GM12878 (cell line): ENCODE data around the gene LARP4B. TPM values are rescaled to one million over a fixed set of nuclear protein-coding genes. Genes with fewer than 3 reads are reported as not detected.

Experiments
- ATAC-seq: fragments of 200-7000 bp; cut with Tn5 transposase; 3 replicates; pipeline ENCODE4 v1.9.1; 2020; ENCODE audit warnings: mild to moderate bottlenecking, moderate library complexity
- BruUV-seq: library from RNA; stranded (reverse); fragments of 400-500 nt; replicated peaks from 2 replicates; lab custom pipeline; 2021; lab: Mats Ljungman, UMichigan
- CTCF ChIA-PET: fragments of 300-600 bp; sonication (Branson Sonifier 250); formaldehyde crosslinking; extraction: SDS; loops from one replicate; lab custom pipeline; 2021; ENCODE audit warnings: inconsistent platforms; lab: Yijun Ruan, JAX
- POLR2A ChIA-PET: fragments of 350-600 bp; formaldehyde crosslinking; extraction: SDS; loops from one replicate; lab custom pipeline; 2021; ENCODE audit warnings: inconsistent platforms; lab: Charles Lee
- RAD21 ChIA-PET: fragments of 300-600 bp; sonication (Branson Sonifier 250); formaldehyde crosslinking; loops from one replicate; lab custom pipeline; 2023; ENCODE audit warnings: antibody characterized with exemption; ENCODE audit not compliant: unreplicated experiment; lab: Charles Lee
- SMC1A ChIA-PET: fragments of 300-600 bp; sonication (Branson Sonifier 250); formaldehyde crosslinking; loops from one replicate; lab custom pipeline; 2023; ENCODE audit not compliant: unreplicated experiment, uncharacterized antibody; lab: Charles Lee
- DNase-seq: peaks from one replicate; pipeline ENCODE4 v3.0.0-alpha.2; 2011; ENCODE audit warnings: low read depth, low spot score
- FAIRE-seq: peaks from 3 replicates; lab custom pipeline; 2011; peaks lifted over from hg19 to GRCh38; lab: Jason Lieb, UNC
- H2AFZ ChIP-seq: 2 replicates; pipeline ENCODE4 v1.6.0; 2011; ENCODE audit warnings: low read depth, low read length, control low read depth; ENCODE audit not compliant: control insufficient read depth
- H3K27ac ChIP-seq: 2 replicates; pipeline ENCODE4 v1.5.1; 2011; ENCODE audit warnings: control low read depth; ENCODE audit not compliant: control insufficient read depth, insufficient read depth
- H3K27me3 ChIP-seq, 2 experiments: replicated peaks in 1 of 2; 2 replicates each; pipeline versions ENCODE4 v1.6.0 to v1.6.1; 2011; ENCODE audit warnings: low read length in 1 of 2; ENCODE audit not compliant: control insufficient read depth in 2 of 2, insufficient read depth in 2 of 2
- H3K36me3 ChIP-seq, 2 experiments: 2 replicates each; pipeline ENCODE4 v1.5.1; 2011; ENCODE audit warnings: low read length in 1 of 2; ENCODE audit not compliant: control insufficient read depth in 2 of 2, insufficient read depth in 2 of 2
- H3K4me1 ChIP-seq: 2 replicates; pipeline ENCODE4 v1.6.1; 2011; ENCODE audit warnings: mild to moderate bottlenecking, low read length, moderate library complexity, mixed read lengths; ENCODE audit not compliant: control insufficient read depth, insufficient read depth
- H3K4me2 ChIP-seq: 2 replicates; pipeline ENCODE4 v1.6.0; 2011; ENCODE audit warnings: control low read depth; ENCODE audit not compliant: control insufficient read depth, insufficient read depth
- H3K4me3 ChIP-seq: fragments of 200-600 bp; sonication (generic); 2 replicates; pipeline ENCODE4 v1.5.1; 2016
- H3K79me2 ChIP-seq: 2 replicates; pipeline ENCODE4 v1.6.0; 2011; ENCODE audit warnings: low read length; ENCODE audit not compliant: control insufficient read depth, insufficient read depth
- H3K9ac ChIP-seq: 2 replicates; pipeline ENCODE4 v1.8.0; 2011; ENCODE audit warnings: low read length, control low read depth, mixed read lengths; ENCODE audit not compliant: control insufficient read depth, insufficient read depth
- H3K9me3 ChIP-seq: replicated peaks from 3 replicates; pipeline ENCODE4 v1.5.1; 2011; ENCODE audit warnings: mild to moderate bottlenecking, low read length; ENCODE audit not compliant: control insufficient read depth, insufficient read depth
- H4K20me1 ChIP-seq: 2 replicates; pipeline ENCODE4 v1.6.0; 2011; ENCODE audit not compliant: control insufficient read depth, insufficient read depth
- CHD2 ChIP-seq: IDR thresholded peaks from 2 replicates; pipeline ENCODE4 v1.6.1; 2011; ENCODE audit warnings: low read depth, low read length, improper control_type of control experiment, borderline replicate concordance
- DPF2 ChIP-seq: fragments of 450-650 bp; IDR thresholded peaks from 2 replicates; pipeline ENCODE4 v1.6.1; 2017; ENCODE audit warnings: mild to moderate bottlenecking
- GABPA ChIP-seq: IDR thresholded peaks from 2 replicates; pipeline ENCODE4 v1.6.1; 2014; ENCODE audit warnings: antibody characterized with exemption, low read depth, mild to moderate bottlenecking, inconsistent platforms
- KAT2A ChIP-seq: conservative IDR thresholded peaks from 2 replicates; pipeline ENCODE4 v1.6.1; 2011; ENCODE audit warnings: low read depth, low read length; ENCODE audit not compliant: control insufficient read depth
- NFYA ChIP-seq: IDR thresholded peaks from 2 replicates; pipeline ENCODE4 v1.6.1; 2011; ENCODE audit warnings: low read depth, mild to moderate bottlenecking, low read length, improper control_type of control experiment, borderline replicate concordance
- PML ChIP-seq: IDR thresholded peaks from 2 replicates; pipeline ENCODE4 v1.6.1; 2012; ENCODE audit warnings: low read length, inconsistent platforms
- POLR2AphosphoS5 ChIP-seq: IDR thresholded peaks from 2 replicates; pipeline ENCODE4 v1.6.1; 2011; ENCODE audit warnings: mild to moderate bottlenecking, low read length, inconsistent platforms
- SMAD1 ChIP-seq: fragments of 450-650 bp; IDR thresholded peaks from 2 replicates; pipeline ENCODE4 v1.6.1; 2018; ENCODE audit warnings: mild to moderate bottlenecking, low read depth; ENCODE audit not compliant: partially characterized antibody
- SREBF2 ChIP-seq: IDR thresholded peaks from 2 replicates; pipeline ENCODE4 v1.6.1; 2012; ENCODE audit warnings: mild to moderate bottlenecking, low read length
- ZNF384 ChIP-seq: IDR thresholded peaks from 2 replicates; pipeline ENCODE4 v1.6.1; 2012; ENCODE audit warnings: low read depth, mild to moderate bottlenecking, low read length, improper control_type of control experiment, borderline replicate concordance
- ZSCAN29 ChIP-seq: fragments of 450-650 bp; IDR thresholded peaks from 2 replicates; pipeline ENCODE4 v1.6.1; 2017; ENCODE audit warnings: mild to moderate bottlenecking, moderate library complexity
- WGBS: methylation state at CpG from one replicate; pipeline ENCODE4 v1.1.6; 2016; ENCODE audit warnings: low lambda C conversion rate; ENCODE audit not compliant: insufficient replicate concordance, insufficient coverage; ENCODE audit errors: missing lambda C conversion rate; 5-methylcytosine and 5-hydroxymethylcytosine counted together
- in situ Hi-C: fragments of 300-500 bp; cut with MboI; formaldehyde crosslinking; loops from 9 replicates; pipeline ENCODE4 v1.14.3; 2018; ENCODE audit warnings: mixed read lengths
- intact Hi-C: fragments of 100-400 bp; cut with micrococcal nuclease; formaldehyde crosslinking; loops from one replicate; pipeline ENCODE4 v1.14.2; 2022; ENCODE audit not compliant: unreplicated experiment
- polyA plus RNA-seq, 11 experiments: library from polyadenylated mRNA; depleted of rRNA in 4 of 11; unstranded in 6 of 11; stranded (reverse) in 5 of 11; fragments of >200 nt; fragmentation: Nextera tagmentation in 4 of 11; fragmentation: Illumina TruSeq in 1 of 11; extraction: Ambion mirVana in 4 of 11; extraction: Trizol in 1 of 11; gene quantifications; 1 replicate in 1 of 11; 2 replicates in 10 of 11; pipeline versions ENCODE4 v1.2.1 to v1.2.3, GENCODE V29; 2011 to 2016; ENCODE audit warnings: inconsistent platforms in 2 of 11, missing spikeins in 2 of 11, low read depth in 1 of 11
- total RNA-seq, 4 experiments: library from RNA; depleted of rRNA in 3 of 4; stranded (reverse); fragments of >200 nt in 3 of 4; fragmentation: Illumina TruSeq in 1 of 4; extraction: Trizol in 1 of 4; gene quantifications; 2 replicates each; pipeline versions ENCODE4 v1.2.1 to v1.2.3, GENCODE V29; 2013 to 2021
- TF ChIP-seq, protein P1 (sequence below): fragments of 450-650 bp; IDR thresholded peaks from 2 replicates; pipeline ENCODE4 v1.6.1; 2016; ENCODE audit warnings: mild to moderate bottlenecking, moderate library complexity, borderline replicate concordance
- TF ChIP-seq, protein P2 (sequence below): fragments of 450-650 bp; IDR thresholded peaks from 2 replicates; pipeline ENCODE4 v1.6.1; 2016; ENCODE audit warnings: mild to moderate bottlenecking
- TF ChIP-seq, protein P3 (sequence below): fragments of 450-650 bp; conservative IDR thresholded peaks from 2 replicates; pipeline ENCODE4 v1.6.1; 2017; ENCODE audit warnings: mild to moderate bottlenecking, moderate library complexity
- TF ChIP-seq, protein P4 (sequence below): IDR thresholded peaks from 2 replicates; pipeline ENCODE4 v1.6.1; 2011; ENCODE audit warnings: low read depth, low read length, improper control_type of control experiment, borderline replicate concordance

Gene LARP4B
- total and polyA plus RNA-seq, 10 of the 15 experiments (the other 5 are each of a cell fraction or from before 2014, with no cell fraction given): 10.5 to 119 (median 39.4) TPM

DNA sequence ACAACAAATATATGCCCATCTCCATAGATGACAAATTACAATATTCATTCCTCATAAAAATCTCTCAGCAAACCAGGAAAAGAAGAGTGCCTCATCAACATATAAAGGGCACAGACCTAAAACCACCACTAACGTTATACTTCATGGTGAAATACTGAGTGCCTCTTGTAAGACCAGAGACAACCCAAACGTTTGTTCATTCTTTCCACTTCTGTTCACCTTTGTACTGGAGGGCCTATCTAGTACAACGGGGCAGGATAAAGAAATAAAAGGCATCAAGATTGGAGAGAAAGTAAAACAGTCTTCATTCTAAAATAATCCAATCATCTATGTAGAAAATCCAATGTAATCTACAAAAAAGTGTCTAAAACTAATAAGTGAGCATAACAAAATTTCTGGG, 79.1 kb downstream of the LARP4B start (continued):
- no peak for TF ChIP-seq ZSCAN29
- TF ChIP-seq, all 136 proteins: peak for 0

DNA sequence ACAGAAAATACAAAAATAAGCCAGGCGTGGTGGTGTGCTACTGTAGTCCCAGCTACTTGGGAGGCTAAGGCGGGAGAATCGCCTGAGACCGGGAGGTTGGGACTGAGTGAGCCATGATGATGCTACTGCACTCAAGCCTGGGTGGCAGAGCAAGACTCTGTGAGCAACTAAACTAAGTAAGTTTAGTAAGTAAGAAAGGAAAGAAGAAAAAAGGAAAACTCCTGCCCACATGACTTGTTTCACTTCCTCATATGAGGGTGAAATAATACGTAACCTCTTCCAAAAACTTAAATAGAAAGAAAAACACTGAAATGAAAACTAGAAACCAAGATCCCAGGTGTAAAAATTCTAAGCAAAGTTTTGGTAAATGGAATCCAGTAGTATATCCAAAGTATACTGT, 79.6 kb downstream of the LARP4B start:
- Histone ChIP-seq H2AFZ (no peak overlapping the region), H3K36me3 (peaks cover 9 to 39% of the 10 kb centered on the region in 2 experiments), H3K4me1 (peaks cover 12% of the 10 kb centered on the region), H4K20me1 (no peaks in the 10 kb centered on the region; the same call in none of the 2 replicates), H3K27ac (peak overlapping the region; percentile 65), H3K4me3 (0 out of 2 replicates have a peak overlapping the region, but pooled peaks have one; percentile 26), H3K27me3 (no peaks in the 10 kb centered on the region), H3K4me2 (peak overlapping the region; percentile 48), H3K79me2 (peaks cover 31% of the 10 kb centered on the region), H3K9me3 (peaks cover 4% of the 10 kb centered on the region), H3K9ac (no peak overlapping the region)
- intact Hi-C loops (no loop called here), in situ Hi-C loops (no loop called here)
- ATAC-seq (peak; percentile 96), DNase-seq (peak; percentile 45), FAIRE-seq (peak; percentile 66)
- POLR2A ChIA-PET: interaction anchor here (1.1 kb wide), 1 partner anchor 141 kb away, joined by 3 read pairs; no protein-coding TSS in a partner anchor
- SMC1A ChIA-PET: no interaction called here
- 2% methylated on average over 5 of the region's 5 CpGs for WGBS
- RAD21 ChIA-PET: no interaction called here
- CTCF ChIA-PET: no interaction called here
- BruUV-seq: no TSS peak
- no peak for TF ChIP-seq GABPA
- no peak for TF ChIP-seq POLR2AphosphoS5
- no peak for TF ChIP-seq NFYA
- no peak for TF ChIP-seq KAT2A
- TF ChIP-seq PML: no peak
- no peak for TF ChIP-seq SREBF2
- TF ChIP-seq, protein P1, sequence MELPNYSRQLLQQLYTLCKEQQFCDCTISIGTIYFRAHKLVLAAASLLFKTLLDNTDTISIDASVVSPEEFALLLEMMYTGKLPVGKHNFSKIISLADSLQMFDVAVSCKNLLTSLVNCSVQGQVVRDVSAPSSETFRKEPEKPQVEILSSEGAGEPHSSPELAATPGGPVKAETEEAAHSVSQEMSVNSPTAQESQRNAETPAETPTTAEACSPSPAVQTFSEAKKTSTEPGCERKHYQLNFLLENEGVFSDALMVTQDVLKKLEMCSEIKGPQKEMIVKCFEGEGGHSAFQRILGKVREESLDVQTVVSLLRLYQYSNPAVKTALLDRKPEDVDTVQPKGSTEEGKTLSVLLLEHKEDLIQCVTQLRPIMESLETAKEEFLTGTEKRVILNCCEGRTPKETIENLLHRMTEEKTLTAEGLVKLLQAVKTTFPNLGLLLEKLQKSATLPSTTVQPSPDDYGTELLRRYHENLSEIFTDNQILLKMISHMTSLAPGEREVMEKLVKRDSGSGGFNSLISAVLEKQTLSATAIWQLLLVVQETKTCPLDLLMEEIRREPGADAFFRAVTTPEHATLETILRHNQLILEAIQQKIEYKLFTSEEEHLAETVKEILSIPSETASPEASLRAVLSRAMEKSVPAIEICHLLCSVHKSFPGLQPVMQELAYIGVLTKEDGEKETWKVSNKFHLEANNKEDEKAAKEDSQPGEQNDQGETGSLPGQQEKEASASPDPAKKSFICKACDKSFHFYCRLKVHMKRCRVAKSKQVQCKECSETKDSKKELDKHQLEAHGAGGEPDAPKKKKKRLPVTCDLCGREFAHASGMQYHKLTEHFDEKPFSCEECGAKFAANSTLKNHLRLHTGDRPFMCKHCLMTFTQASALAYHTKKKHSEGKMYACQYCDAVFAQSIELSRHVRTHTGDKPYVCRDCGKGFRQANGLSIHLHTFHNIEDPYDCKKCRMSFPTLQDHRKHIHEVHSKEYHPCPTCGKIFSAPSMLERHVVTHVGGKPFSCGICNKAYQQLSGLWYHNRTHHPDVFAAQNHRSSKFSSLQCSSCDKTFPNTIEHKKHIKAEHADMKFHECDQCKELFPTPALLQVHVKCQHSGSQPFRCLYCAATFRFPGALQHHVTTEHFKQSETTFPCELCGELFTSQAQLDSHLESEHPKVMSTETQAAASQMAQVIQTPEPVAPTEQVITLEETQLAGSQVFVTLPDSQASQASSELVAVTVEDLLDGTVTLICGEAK: no peak
- TF ChIP-seq DPF2: peak; percentile 77
- TF ChIP-seq, protein P2, sequence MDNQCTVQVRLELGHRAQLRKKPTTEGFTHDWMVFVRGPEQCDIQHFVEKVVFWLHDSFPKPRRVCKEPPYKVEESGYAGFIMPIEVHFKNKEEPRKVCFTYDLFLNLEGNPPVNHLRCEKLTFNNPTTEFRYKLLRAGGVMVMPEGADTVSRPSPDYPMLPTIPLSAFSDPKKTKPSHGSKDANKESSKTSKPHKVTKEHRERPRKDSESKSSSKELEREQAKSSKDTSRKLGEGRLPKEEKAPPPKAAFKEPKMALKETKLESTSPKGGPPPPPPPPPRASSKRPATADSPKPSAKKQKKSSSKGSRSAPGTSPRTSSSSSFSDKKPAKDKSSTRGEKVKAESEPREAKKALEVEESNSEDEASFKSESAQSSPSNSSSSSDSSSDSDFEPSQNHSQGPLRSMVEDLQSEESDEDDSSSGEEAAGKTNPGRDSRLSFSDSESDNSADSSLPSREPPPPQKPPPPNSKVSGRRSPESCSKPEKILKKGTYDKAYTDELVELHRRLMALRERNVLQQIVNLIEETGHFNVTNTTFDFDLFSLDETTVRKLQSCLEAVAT: no peak
- TF ChIP-seq SMAD1: no peak
- TF ChIP-seq, protein P3, sequence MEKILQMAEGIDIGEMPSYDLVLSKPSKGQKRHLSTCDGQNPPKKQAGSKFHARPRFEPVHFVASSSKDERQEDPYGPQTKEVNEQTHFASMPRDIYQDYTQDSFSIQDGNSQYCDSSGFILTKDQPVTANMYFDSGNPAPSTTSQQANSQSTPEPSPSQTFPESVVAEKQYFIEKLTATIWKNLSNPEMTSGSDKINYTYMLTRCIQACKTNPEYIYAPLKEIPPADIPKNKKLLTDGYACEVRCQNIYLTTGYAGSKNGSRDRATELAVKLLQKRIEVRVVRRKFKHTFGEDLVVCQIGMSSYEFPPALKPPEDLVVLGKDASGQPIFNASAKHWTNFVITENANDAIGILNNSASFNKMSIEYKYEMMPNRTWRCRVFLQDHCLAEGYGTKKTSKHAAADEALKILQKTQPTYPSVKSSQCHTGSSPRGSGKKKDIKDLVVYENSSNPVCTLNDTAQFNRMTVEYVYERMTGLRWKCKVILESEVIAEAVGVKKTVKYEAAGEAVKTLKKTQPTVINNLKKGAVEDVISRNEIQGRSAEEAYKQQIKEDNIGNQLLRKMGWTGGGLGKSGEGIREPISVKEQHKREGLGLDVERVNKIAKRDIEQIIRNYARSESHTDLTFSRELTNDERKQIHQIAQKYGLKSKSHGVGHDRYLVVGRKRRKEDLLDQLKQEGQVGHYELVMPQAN: no peak
- TF ChIP-seq, protein P4, sequence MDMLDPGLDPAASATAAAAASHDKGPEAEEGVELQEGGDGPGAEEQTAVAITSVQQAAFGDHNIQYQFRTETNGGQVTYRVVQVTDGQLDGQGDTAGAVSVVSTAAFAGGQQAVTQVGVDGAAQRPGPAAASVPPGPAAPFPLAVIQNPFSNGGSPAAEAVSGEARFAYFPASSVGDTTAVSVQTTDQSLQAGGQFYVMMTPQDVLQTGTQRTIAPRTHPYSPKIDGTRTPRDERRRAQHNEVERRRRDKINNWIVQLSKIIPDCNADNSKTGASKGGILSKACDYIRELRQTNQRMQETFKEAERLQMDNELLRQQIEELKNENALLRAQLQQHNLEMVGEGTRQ: peak; percentile 10; the same call in 1 of the 2 replicates
- no peak for TF ChIP-seq ZNF384
- no peak for TF ChIP-seq CHD2
